COR-L47 (cell line): ENCODE data around the gene PIK3AP1.
"Not testable (repeated sequence)": the region's sequence is repeated elsewhere in the genome, so short reads cannot be mapped to it uniquely, and the experiment has no call there.

Source experiments
- DNase-seq: peaks from one replicate; lab custom pipeline; 2025; lab: John Stamatoyannopoulos, UW

PIK3AP1 gene, protein sequence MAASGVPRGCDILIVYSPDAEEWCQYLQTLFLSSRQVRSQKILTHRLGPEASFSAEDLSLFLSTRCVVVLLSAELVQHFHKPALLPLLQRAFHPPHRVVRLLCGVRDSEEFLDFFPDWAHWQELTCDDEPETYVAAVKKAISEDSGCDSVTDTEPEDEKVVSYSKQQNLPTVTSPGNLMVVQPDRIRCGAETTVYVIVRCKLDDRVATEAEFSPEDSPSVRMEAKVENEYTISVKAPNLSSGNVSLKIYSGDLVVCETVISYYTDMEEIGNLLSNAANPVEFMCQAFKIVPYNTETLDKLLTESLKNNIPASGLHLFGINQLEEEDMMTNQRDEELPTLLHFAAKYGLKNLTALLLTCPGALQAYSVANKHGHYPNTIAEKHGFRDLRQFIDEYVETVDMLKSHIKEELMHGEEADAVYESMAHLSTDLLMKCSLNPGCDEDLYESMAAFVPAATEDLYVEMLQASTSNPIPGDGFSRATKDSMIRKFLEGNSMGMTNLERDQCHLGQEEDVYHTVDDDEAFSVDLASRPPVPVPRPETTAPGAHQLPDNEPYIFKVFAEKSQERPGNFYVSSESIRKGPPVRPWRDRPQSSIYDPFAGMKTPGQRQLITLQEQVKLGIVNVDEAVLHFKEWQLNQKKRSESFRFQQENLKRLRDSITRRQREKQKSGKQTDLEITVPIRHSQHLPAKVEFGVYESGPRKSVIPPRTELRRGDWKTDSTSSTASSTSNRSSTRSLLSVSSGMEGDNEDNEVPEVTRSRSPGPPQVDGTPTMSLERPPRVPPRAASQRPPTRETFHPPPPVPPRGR

DNA sequence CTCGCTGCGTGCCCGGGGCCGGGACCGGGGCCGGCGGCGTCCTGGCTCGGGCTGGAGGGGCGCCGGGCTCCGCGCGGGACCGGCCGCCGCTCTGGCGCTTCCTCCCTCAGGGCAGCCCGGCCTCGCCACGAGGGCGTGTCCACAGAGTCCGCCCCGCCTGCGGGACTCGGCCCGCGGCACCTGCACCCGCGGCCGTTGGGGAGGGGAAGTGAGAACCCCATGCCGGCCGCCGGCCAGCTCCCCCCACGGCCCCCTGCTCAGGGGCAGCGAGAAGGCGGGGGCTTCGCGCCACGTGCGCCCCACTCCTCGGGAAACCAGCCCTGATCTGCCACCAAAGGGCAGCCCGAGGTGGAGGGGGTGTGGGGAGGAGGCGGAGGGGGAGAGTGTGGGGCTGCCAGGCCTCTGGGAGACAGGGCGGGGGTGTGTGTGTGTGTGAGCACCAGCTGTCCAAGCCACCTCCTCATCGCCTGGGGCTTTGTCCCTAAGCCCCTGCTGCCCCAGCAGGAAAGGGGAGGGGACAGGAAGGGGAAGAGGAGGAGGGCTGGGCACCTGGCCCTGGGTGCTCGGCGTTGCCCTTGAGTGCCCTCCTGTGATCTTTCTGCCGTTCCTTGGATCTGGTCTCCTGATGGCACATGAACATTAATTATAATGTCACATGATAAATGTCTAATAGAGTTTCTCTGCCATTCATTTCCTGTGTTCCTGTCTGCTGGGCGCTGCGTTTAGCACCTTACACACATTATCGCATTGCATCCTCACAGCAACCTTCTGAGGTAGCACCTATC, at the start of gene PIK3AP1:
PIK3AP1 (minus strand) TSS at position 93 of the 785 bp plus-strand sequence. CDS start 120 bp downstream, outside the sequence.
- peak; percentile 40 for DNase-seq

DNA sequence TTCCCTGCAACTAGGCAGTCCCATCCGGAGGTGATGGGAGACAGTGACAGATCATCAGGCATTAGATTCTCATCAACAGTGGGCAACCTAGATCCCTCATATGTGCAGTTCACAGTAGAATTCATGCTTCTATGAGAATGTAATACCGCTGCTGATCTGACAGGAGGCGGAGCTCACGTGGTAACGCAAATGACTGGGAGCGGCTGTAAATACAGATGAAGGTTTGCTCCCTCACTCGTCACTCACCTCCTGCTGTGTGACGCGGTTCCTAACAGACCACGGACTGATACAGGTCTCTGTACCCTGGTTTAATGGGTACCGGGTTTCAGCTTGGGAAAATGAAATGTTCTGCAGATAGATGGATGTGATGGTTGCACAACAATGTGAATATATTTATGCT, 47.8 kb upstream of the PIK3AP1 start:
- DNase-seq, result no peak

DNA sequence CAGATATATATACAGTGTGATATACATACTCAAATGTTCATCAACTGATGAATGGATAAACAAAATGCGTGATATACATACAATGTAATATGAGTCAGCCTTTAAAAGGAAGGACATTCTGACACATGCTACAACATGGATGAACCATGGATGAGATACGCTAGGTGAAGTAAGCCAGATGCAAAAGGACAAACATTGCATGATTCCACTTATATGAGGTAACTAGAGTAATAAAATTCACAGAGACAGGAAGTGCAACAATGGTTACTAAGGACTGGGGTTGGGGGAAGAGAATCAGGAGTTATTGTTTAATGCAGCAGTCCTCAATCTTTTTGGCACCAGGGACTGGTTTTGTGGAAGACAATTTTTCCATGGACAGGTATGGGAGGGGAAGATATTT, 47.3 kb upstream of the PIK3AP1 start:
- no peak for DNase-seq

DNA sequence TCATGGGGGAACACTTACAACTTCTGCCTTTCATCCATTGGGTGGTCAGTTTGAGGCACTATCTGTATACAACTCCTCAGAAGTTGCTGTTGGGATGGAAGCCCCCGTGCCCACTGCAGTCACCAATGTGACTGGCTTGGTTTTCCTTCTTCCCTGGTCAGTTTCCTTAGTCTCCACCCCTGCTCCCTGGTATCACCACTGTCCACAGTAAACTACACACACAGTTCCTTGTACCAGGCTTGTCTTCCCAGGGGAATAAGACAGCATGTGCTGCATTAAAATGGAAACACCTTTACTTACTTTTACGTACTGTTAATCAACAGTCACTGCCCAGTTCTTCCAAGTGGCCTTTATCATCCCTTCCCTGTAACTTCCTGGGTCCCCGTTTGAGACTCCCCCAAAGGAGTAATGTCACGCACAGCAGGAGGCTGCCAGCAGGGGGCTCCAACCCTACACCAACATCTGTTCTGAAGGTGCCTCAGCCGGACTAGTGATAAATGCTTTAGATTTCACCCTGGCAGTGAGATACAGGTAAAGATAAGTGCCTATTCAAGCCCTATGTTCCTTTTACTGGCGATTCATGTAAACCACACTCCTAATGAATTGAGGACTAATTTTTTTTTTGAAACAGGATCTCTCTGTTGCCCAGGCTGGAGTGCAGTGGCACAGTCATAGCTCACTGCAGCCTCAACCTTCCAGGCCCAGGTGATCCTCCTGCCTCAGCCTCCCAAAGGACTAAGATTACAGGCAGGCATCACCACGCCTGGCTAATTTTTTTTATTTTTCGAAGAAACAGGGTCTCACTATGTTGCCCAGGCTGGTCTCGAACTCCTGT, 45.3 kb upstream of the PIK3AP1 start:
- DNase-seq, result peak; percentile 0

DNA sequence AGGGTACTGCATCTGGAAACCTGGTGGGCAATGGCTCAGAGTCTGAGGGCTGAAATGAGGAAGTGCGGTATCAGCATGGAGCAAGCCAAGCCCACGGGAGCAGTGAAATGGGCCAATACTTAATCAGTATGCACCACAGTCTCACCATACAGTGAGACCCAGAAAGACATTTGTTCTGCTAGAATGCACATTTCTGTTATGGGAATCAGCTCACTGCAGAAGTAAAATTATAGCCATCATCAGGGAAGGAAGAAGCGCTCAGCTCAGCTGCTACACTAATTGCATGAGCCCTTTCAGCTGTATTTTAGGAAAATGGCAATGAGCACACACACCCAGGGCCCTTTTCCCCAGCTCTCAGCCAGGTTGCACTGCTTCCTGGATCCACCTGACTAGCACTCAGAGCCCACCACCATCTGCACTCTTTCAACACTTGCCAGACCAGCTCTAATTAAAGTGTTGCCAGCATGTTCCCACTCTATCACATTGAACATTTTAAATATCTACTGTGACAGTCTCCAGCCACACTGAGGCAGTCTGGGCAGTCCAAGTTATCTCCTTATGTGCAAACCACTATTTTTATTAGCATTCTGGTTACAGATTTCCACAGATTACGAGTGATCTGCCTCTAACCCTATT, 44.2 kb upstream of the PIK3AP1 start:
- no peak for DNase-seq

DNA sequence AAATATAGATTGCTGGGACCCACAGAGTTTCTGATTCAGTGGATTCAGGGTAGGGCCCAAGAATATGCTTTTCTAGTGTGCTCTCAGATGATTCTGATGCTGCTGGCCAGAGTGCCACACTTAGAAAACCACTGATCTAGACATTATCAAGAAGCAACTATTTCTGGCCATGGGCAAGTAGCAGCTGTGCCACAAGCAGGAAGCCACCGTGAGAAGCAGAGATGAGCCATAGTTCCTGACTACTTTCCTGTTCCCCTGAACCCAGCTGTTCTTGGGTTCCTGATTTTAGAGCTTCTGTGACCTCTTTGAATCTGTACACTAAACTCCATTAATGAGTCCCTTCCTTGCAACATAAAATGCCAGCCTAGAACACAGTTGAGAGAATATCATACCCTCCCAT, 38.1 kb upstream of the PIK3AP1 start:
- no peak for DNase-seq

DNA sequence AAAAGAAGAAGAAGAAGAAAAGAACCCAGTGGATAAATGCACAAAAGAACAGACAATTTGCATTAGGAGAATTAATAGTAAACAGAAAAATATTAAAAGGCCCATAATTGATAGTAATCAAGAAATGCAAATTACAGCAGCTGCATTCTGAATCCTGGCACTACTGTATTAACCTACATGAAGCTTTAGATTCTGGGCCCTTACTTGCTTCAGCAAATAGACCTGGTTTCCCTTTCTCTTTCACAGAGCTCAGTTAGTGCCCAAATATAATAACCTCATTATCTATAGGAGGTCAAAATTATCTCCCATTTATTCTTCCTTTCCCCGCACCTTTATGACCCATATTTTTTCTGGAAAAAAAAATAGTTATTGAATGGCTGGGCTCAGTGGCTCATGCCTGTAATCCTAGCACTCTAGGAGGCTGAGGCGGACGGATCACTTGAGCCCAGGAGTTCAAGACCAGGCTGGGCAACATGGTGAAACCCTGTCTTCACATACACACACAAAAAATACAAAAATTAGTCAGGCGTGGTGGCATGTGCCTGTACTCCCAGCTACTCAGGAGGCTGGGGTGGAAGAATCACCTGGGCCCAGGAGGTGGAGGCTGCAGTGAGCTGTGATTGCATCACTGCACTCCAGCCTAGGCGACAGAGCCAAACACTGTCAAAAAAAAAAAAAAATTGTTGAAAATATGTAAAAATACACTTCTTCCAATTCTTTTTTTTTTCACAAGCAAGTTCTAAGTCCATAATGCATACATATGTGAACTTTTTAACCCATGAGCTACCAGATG, 36.0 kb upstream of the PIK3AP1 start:
- no peak for DNase-seq

DNA sequence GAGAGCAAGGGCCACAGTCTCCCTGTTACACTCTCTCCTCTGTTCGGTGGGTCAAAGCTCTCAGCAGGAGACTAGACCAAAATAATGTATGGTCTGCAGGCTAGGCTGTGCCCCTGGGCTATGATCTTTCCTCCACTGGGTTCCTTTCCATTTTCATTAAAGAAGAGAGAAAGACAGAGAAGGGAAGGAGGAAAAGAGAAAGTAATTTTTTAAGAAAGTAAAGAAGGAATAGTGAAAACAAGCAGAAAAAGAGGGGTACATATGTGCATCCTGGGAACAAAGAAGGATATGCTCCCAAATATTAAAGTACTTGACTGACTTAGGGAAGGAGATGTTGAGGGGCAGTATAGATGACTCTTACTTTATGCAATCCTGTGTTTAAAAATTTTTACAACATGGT, 33.6 kb upstream of the PIK3AP1 start:
- no peak for DNase-seq

DNA sequence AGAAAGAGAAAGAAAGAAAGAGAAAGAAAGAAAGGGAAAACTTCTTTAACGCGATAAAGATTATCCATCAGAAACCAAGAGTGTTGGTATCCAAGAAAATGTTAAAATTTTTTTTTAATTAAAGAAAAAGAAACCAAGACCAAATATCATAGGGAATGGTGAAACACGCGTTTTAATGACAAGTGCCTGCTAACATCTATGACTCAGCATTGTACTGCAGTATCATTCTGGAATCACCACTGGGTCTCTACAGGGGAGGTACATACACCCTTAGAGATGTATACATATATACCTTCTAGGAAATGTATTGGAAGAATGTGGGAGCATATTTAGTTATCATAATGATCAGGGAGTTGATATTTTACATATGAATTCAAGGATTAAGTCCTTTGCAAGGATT, 32.1 kb upstream of the PIK3AP1 start:
- no peak for DNase-seq

DNA sequence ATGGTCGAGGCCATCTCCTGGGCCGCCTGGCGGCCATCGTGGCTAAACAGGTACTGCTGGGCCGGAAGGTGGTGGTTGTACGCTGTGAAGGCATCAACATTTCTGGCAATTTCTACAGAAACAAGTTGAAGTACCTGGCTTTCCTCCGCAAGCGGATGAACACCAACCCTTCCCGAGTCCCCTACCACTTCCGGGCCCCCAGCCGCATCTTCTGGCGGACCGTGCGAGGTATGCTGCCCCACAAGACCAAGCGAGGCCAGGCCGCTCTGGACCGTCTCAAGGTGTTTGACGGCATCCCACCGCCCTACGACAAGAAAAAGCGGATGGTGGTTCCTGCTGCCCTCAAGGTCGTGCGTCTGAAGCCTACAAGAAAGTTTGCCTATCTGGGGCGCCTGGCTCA, 30.0 kb upstream of the PIK3AP1 start:
- not testable (repeated sequence) for DNase-seq

DNA sequence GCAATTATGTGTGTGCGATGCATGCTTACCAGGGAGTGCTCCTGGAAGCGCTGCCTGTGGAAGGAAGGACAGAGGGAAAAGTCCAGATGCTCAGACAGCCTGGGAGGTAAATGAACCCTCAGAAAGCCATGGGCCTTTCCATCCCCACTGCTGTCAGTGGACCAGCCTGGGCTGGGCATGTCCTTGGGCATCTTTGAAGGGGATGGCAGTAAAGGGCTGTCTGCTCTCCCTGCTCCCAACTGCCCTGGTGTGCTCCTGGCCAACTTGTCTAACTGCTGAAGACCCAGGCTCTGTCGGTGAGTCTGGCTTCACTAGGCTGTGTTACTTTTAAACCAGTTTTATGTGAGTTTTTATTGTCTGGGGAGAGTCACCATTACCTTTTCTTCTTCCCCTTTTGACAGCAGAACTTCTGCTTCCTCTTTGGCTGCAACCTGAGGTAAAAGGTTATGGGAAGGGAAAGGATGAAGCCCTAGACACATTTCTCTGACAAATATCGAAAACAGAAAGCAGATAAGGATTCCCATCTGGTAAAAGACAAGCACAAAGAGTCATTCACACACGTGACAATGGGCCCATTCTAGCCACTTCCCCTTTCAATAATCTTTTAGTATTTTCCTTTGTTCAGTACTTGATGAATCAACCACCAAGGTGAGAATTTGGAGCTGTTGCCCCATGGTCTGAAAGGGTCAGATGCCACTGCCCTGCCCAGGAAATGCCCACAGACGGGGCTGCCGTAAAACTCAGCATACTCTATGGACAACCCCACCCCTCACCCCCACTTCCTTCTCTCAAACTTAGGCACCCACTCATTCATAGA, 27.6 kb upstream of the PIK3AP1 start:
- no peak for DNase-seq

DNA sequence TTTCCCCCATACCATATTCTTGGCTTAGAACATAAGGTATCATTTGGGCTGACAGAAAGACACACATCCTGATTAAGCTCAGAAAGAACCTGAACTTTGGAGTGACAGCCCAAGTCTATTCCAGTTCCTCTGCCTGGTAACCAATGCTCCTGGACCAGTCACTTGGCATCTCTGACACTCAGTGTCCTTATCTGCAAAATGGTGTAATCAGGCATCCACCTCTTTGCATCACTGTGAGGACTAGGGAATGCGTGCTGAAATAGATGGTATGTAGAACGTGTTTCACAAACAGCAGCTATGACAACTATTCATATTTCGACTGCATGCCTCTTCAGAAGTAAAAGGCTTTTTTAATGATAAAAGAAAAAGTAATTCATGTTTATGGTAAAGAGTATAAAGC, 26.2 kb upstream of the PIK3AP1 start:
- DNase-seq, result no peak

DNA sequence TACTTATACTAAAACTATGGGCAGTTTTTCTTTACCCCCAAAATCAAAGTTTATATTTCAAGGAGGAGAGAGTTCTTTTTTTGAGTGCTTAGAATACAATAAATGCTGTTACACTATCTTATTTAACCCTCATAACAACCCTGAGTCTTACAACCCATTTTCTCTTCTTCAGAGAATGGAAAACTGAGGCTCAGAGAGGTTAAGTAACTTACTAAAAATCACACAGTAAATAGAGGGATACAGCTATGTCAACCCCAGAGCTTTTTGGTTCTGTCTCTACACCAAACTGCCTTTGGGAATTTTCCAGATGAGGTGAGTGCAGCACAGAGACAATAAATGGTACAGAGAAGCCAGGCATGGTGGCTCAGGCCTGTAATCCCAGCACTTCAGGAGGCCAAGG, 25.6 kb upstream of the PIK3AP1 start:
- DNase-seq, result no peak

DNA sequence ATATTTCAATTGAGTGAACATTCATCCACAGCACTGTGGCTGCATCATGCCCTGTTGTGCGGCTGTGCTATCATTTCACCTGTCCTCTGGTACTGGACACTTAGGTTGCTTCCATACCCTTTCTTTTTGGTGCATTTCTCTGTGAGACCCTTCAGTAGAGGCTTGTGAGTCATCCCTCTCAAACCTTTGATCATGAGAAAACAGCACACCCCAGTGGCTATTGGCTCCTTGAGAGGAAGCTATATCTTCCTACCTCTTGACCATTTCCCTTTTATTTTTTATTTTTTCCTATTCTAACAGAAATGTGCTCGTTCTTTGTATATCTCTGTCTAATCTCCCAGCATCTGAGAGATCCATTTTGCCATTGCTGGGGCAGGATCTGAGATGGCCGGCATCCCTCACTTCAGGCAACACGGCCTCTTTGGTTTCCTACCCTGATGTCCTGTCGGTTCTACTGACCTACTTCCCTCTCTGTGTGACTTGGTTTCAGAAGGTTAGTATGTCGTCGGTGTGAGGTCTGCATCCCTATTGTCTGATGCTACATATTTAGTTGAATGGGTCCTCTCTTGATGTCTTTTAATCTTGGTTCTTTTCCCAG, 23.8 kb upstream of the PIK3AP1 start:
- peak; percentile 0 for DNase-seq

DNA sequence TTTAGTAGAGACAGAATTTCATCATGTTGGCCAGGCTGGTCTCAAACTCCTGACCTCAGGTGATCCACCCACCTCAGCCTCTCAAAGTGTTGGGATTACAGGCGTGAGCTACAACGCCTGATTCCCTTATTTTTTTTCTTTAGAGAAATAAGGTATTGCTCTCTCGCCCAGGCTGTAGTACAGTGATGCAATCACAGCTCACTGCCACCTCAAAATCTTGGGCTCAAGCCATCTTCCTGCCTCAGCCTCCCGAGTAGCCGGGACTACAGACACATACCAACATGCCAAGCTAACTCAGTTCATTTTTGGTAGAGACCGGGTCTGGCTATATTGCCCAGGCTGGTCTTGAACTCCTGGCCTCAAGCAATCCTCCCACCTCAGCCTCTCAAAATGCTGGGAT, 21.2 kb upstream of the PIK3AP1 start:
- DNase-seq, result not testable (repeated sequence)

DNA sequence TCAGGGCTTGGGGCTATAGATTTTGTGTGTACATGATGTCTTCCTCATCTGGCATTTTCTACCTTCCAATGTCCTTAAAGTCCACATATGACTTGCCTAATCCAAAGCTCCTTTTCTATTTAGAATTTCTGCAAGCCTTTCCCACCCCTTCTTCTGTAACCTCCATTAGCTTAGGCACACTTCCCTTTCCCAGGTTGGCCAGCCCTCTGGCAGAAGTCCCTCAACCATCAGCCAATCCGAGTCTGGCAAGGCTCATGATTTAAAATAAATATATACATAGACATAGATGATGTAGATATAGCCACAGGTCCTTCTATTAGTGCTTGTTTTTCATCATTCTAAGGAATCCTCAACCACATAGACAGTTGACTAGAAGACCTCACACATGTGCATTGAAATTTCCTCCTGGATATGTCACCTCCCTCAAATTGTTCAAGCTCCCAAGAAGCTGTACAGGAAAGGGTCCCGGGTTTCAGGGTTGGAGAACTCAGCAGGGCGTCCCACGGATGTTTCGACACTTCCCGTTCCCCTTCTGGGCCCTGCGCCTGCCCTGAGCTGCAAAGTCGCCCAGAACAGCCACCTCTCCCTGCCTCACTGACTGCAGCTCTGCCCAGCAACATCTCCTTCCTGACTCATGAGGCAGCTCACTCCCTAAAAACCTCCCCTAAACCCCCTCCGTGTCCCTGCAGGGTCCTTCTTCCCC, 20.4 kb upstream of the PIK3AP1 start:
- no peak for DNase-seq

DNA sequence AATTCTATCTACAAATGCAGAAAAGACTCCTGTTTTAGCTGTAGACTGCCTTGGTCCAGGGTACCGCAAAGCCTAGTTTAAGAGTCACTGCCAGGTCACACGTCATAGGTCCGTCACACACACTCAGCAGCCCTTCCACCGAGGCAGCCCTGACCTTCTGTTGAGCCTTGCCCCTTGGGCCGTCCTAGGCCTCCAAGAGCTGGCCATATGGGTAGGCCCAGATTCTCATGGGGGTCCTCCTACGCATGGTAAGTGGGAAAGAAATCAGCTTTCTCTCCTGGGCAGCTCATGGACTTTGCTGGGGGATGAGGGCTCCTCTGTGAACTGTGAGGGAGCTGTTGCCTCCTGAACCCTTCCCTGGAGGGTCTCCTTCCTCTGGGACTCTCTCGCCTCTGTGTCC, 19.8 kb upstream of the PIK3AP1 start:
- no peak for DNase-seq

DNA sequence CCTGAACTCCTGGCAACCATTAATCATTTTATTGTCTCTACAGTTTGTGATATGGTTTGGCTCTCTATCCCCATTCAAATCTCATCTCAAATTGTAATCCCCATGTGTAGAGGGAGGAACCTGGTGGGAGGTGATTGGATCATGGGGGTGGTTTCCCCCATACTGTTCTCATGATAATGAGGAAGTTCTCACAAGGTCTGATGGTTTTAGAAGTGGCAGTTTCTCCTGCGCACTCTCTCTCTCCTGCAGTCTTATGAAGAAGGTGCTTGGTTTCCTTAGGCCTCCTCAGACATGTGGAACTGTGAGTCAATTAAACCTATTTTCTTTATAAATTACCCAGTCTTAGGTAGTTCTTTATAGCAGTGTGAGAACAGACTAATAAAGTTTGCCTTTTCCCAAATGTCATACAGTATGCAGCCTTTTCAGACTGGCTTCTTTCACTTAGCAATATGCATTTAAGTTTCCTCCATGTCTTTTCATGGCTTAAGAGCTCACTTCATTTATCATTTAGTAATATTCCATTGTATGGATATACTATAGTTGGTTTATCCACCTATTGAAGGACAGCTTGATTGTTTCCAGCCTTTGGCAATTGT, 17.1 kb upstream of the PIK3AP1 start:
- DNase-seq, result not testable (repeated sequence)
